Measurements from ENCODE around the gene GHRH. TPM values are rescaled to one million over a fixed set of nuclear protein-coding genes. Genes with fewer than 3 reads are reported as not detected.

GHRH gene
- total and polyA plus RNA-seq, 4 donors = not detected

GRCh38 chr20:37285664-37286374 is 24.2 kb upstream of the GHRH start:
- H3K9me3 ChIP-seq (ENCODE audit: control insufficient read depth in 4 of 4, insufficient read depth in 3 of 4, low read length in 3 of 4) = no peaks in the 10 kb centered on the region
- ATAC-seq (ENCODE audit: insufficient read depth, low FRiP score) = no peak
- no peak overlapping the region for H3K27ac ChIP-seq (ENCODE audit: low read depth in 1 of 2, low read length in 1 of 2)
- H3K9ac ChIP-seq (ENCODE audit: insufficient read depth in 1 of 2, low read length in 2 of 2) = no peak overlapping the region
- H3K36me3 ChIP-seq (ENCODE audit: control insufficient read depth in 4 of 4, insufficient read depth in 4 of 4, low read length in 4 of 4) = no peaks in the 10 kb centered on the region
- no peak overlapping the region for H3K4me3 ChIP-seq
- 82 to 87% methylated on average over 12 of the region's 12 CpGs for WGBS, 2 donors
- no peak for TF ChIP-seq CTCF (IDR thresholded peaks at IDR 0.05; ENCODE audit: control extremely low read depth, extremely low read depth)
- H3K4me1 ChIP-seq (ENCODE audit: control insufficient read depth in 5 of 5, insufficient read depth in 5 of 5, low read length in 5 of 5) = peaks cover 0 to 9% (median 0%) of the 10 kb centered on the region in 5 donors
- H3K27me3 ChIP-seq (ENCODE audit: control insufficient read depth in 3 of 3, insufficient read depth in 3 of 3, low read length in 2 of 3) = no peaks in the 10 kb centered on the region
- no peak for DNase-seq

- H3K4me3 ChIP-seq = no peak overlapping the region
- no peak for TF ChIP-seq CTCF (IDR thresholded peaks at IDR 0.05; ENCODE audit: control extremely low read depth, extremely low read depth)
- ATAC-seq (ENCODE audit: insufficient read depth, low FRiP score) (no peak), DNase-seq (no peak)
- no peaks in the 10 kb centered on the region for H3K4me1 ChIP-seq (ENCODE audit: control insufficient read depth in 5 of 5, insufficient read depth in 5 of 5, low read length in 5 of 5)
- H3K27me3 ChIP-seq (ENCODE audit: control insufficient read depth in 3 of 3, insufficient read depth in 3 of 3, low read length in 2 of 3) = no peaks in the 10 kb centered on the region
- H3K9ac ChIP-seq (ENCODE audit: insufficient read depth in 1 of 2, low read length in 2 of 2) = no peak overlapping the region
- no peaks in the 10 kb centered on the region for H3K36me3 ChIP-seq (ENCODE audit: control insufficient read depth in 4 of 4, insufficient read depth in 4 of 4, low read length in 4 of 4)
- no peaks in the 10 kb centered on the region for H3K9me3 ChIP-seq (ENCODE audit: control insufficient read depth in 4 of 4, insufficient read depth in 3 of 4, low read length in 3 of 4)
- no peak overlapping the region for H3K27ac ChIP-seq (ENCODE audit: low read depth in 1 of 2, low read length in 1 of 2)
- WGBS, 2 donors = 91 to 94% methylated on average over 6 of the region's 6 CpGs
Measured at GRCh38 chr20:37284691-37285161, 23.1 kb upstream of the GHRH start.

GRCh38 chr20:37283530-37284195 is 22.0 kb upstream of the GHRH start:
- Histone ChIP-seq H3K4me1 (ENCODE audit: control insufficient read depth in 5 of 5, insufficient read depth in 5 of 5, low read length in 5 of 5) (no peaks in the 10 kb centered on the region), H3K4me3 (no peak overlapping the region), H3K9ac (ENCODE audit: insufficient read depth in 1 of 2, low read length in 2 of 2) (no peak overlapping the region), H3K36me3 (ENCODE audit: control insufficient read depth in 4 of 4, insufficient read depth in 4 of 4, low read length in 4 of 4) (no peaks in the 10 kb centered on the region), H3K27me3 (ENCODE audit: control insufficient read depth in 3 of 3, insufficient read depth in 3 of 3, low read length in 2 of 3) (no peaks in the 10 kb centered on the region), H3K9me3 (ENCODE audit: control insufficient read depth in 4 of 4, insufficient read depth in 3 of 4, low read length in 3 of 4) (no peaks in the 10 kb centered on the region), H3K27ac (ENCODE audit: low read depth in 1 of 2, low read length in 1 of 2) (no peak overlapping the region)
- no peak for TF ChIP-seq CTCF (IDR thresholded peaks at IDR 0.05; ENCODE audit: control extremely low read depth, extremely low read depth)
- ATAC-seq (ENCODE audit: insufficient read depth, low FRiP score) (no peak), DNase-seq (no peak)
- 92 to 94% methylated on average over 9 of the region's 9 CpGs for WGBS, 2 donors

Measured in lung (tissue), 12 donors.